Measurements from ENCODE around the gene EXOC3. TPM values are rescaled to one million over a fixed set of nuclear protein-coding genes. Genes with fewer than 3 reads are reported as not detected.
A peak's percentile ranks its signal among the peaks of the same experiment; 100 is the strongest.
"Not testable (repeated sequence)": the region's sequence is repeated elsewhere in the genome, so short reads cannot be mapped to it uniquely, and the experiment has no call there.

EXOC3 gene
- total RNA-seq, 4 donors from 2014 or later: 39.1 to 54.6 (median 42.8) TPM

- intact Hi-C loops (cut with DNase I): no loop called here
- peak in 3 of 4 donors; percentile 34 to 82 (median 67) for TF ChIP-seq POLR2A (IDR thresholded peaks at IDR 0.05)
- TF ChIP-seq CTCF (IDR thresholded peaks at IDR 0.05): no peak
- peak overlapping the region; percentile 85 to 94 (median 92) for H3K27ac ChIP-seq
- WGBS, 2 donors: 0% methylated on average over 7 of the region's 137 CpGs; no CpG with 5 or more reads in 1 of the 2 donors
- peak; percentile 25 for DNase-seq
- H3K9me3 ChIP-seq: no peaks in the 10 kb centered on the region
- peaks cover 32 to 56% (median 36%) of the 10 kb centered on the region in 3 donors for H3K4me1 ChIP-seq
- H3K36me3 ChIP-seq: peaks cover 0 to 30% (median 0%) of the 10 kb centered on the region in 3 donors
- H3K4me3 ChIP-seq: peak overlapping the region; percentile 84 to 98 (median 91)
- peaks cover 0 to 32% (median 6%) of the 10 kb centered on the region in 4 donors for H3K27me3 ChIP-seq
These were observed 29.9 kb downstream of the EXOC3 start for GRCh38 chr5:472656-473550.

GRCh38 chr5:473551-474192 is 30.7 kb downstream of the EXOC3 start:
- 0% methylated on average over 8 of the region's 44 CpGs for WGBS, 2 donors
- Histone ChIP-seq H3K36me3 (peaks cover 0 to 26% (median 0%) of the 10 kb centered on the region in 3 donors), H3K27me3 (peaks cover 0 to 39% (median 6%) of the 10 kb centered on the region in 4 donors), H3K4me3 (peak overlapping the region; percentile 84 to 98 (median 91)), H3K27ac (peak overlapping the region; percentile 85 to 94 (median 92)), H3K4me1 (peaks cover 32 to 56% (median 36%) of the 10 kb centered on the region in 3 donors), H3K9me3 (no peaks in the 10 kb centered on the region)
- no peak for DNase-seq
- TF ChIP-seq CTCF (IDR thresholded peaks at IDR 0.05) (no peak), POLR2A (IDR thresholded peaks at IDR 0.05) (no peak)
- intact Hi-C loops (cut with DNase I): no loop called here

GRCh38 chr5:474232-474839 is 31.4 kb downstream of the EXOC3 start:
- H3K9me3 ChIP-seq; intact Hi-C loops (cut with DNase I); DNase-seq: not testable (repeated sequence)
- H3K27me3 ChIP-seq: peaks cover 0 to 45% (median 7%) of the 10 kb centered on the region in 4 donors
- WGBS, 2 donors: no CpG with 5 or more reads among the region's 50 CpGs
- peak overlapping the region; percentile 84 to 98 (median 91) for H3K4me3 ChIP-seq
- H3K4me1 ChIP-seq: peaks cover 32 to 56% (median 36%) of the 10 kb centered on the region in 3 donors
- H3K27ac ChIP-seq: peak overlapping the region in 3 of 4 donors; percentile 90 to 94 (median 93)
- H3K36me3 ChIP-seq: peaks cover 0 to 20% (median 0%) of the 10 kb centered on the region in 3 donors

- intact Hi-C loops (cut with DNase I): no loop called here
- Histone ChIP-seq H3K4me1 (peaks cover 32 to 56% (median 36%) of the 10 kb centered on the region in 3 donors), H3K36me3 (peaks cover 0 to 13% (median 0%) of the 10 kb centered on the region in 3 donors), H3K4me3 (peak overlapping the region; percentile 33 to 98 (median 74)), H3K9me3 (no peaks in the 10 kb centered on the region), H3K27me3 (peaks cover 0 to 52% (median 8%) of the 10 kb centered on the region in 4 donors), H3K27ac (peak overlapping the region in 3 of 4 donors; percentile 44 to 90 (median 61))
- TF ChIP-seq POLR2A (IDR thresholded peaks at IDR 0.05) (no peak), CTCF (IDR thresholded peaks at IDR 0.05) (no peak)
- DNase-seq: no peak
- 10 to 12% methylated on average over 13 to 26 of the region's 50 CpGs for WGBS, 2 donors
These were observed 32.1 kb downstream of the EXOC3 start for GRCh38 chr5:474840-475661.

GRCh38 chr5:475704-476101 is 32.7 kb downstream of the EXOC3 start:
- intact Hi-C loops (cut with DNase I): no loop called here
- peaks cover 32 to 55% (median 35%) of the 10 kb centered on the region in 3 donors for H3K4me1 ChIP-seq
- H3K27ac ChIP-seq: no peak overlapping the region
- TF ChIP-seq POLR2A (IDR thresholded peaks at IDR 0.05): no peak
- TF ChIP-seq CTCF (IDR thresholded peaks at IDR 0.05): no peak
- 21 to 60% methylated on average over 1 to 2 of the region's 8 CpGs for WGBS, 2 donors
- peaks cover 0 to 7% (median 0%) of the 10 kb centered on the region in 3 donors for H3K36me3 ChIP-seq
- H3K4me3 ChIP-seq: peak overlapping the region; percentile 33 to 98 (median 74)
- H3K27me3 ChIP-seq: peaks cover 0 to 58% (median 8%) of the 10 kb centered on the region in 4 donors
- no peaks in the 10 kb centered on the region for H3K9me3 ChIP-seq
- DNase-seq: no peak
